NCI-H226 (cell line): ENCODE results near the gene AP3B1.
A peak's percentile ranks its signal among the peaks of the same experiment; 100 is the strongest.

Experiments
- DNase-seq: peaks from one replicate; pipeline ENCODE4 v3.0.0-alpha.2; 2015

Gene AP3B1

DNA sequence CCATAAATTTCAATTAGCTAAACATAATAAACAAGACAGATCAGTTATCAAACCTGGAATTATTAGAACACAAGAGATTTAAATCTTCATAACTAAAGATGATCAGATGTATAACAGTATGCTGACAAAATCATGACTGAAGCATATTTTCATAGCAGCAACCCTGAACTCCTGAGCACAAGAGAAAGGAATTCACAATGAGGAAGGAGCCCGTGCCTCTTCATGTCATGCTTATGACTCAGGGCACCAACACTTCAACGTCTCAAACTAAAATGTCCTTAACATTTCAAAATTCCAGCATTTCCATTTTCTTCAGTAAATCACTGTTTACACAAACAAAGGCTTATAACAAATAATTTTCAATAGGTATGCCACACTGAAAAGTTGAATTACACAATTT lies 6.7 kb downstream of the AP3B1 start:
- DNase-seq, result peak; percentile 69

- no peak for DNase-seq
These were observed 7.3 kb downstream of the AP3B1 start for GRCh38 chr5:78287169-78287568.

DNA sequence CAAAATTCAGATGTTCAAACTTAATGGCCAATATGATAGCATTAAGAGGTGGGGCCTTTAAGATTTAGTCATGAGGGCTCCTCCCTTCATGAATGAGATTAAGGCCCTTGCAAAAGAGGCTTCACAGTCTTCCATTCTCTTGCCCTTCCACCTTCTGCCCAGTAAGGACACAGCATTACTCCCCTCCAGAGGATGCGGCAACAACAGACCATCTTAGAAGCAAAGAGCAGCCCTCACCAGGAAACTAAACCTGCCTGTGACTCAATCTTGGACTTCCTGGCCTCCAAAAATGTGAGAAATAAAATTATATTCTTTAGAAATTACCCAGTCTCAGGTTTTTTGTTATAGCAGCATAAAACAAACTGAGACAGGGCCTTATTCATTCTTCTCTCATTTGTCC lies 8.2 kb downstream of the AP3B1 start:
- no peak for DNase-seq

DNA sequence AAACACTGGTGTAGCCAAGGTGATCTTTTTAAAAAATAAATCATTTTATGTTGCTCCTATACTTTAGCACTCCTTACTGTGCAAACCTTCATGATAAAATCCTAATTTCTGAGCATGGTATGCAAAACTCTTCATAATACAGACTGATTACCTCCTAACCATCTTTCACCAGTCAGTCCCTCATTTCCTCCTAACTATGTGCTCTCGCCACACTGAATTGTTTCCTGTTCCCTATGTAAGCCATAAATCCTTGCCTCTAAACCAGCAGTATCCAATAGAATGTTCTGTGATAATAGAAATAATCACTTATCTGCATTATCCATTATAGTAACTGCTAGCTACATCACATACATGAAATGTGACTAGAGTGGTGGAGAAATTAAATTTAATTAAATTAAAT lies 10.7 kb downstream of the AP3B1 start:
- no peak for DNase-seq

- no peak for DNase-seq
These were observed 11.4 kb downstream of the AP3B1 start for GRCh38 chr5:78283105-78283504.

GRCh38 chr5:78280261-78280660 lies 14.2 kb downstream of the AP3B1 start:
- no peak for DNase-seq

GRCh38 chr5:78279194-78279593 lies 15.3 kb downstream of the AP3B1 start:
- DNase-seq, result no peak

DNA sequence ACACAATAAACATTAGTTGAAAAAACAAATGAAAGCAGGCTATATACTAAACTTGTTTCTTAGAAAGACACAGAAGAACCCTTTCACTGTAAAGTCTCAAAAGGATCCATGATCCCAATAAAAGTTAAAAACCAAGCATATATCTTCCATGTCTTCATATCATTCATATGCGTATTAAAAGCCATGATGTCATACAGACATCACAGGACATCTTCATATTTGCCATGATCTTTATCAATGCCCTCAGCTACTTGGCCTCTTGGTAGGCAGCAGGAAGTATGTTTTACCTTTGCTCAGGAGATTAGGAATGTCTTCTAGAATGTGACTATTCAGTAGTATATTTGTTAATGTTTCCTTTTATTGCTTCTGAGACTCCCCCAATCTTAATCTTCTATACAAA lies 16.8 kb downstream of the AP3B1 start:
- no peak for DNase-seq

- DNase-seq, result peak; percentile 45
These were observed 18.4 kb downstream of the AP3B1 start for GRCh38 chr5:78275998-78276543.

- no peak for DNase-seq
These were observed 19.8 kb downstream of the AP3B1 start for GRCh38 chr5:78274540-78275197.

- DNase-seq, result no peak
These were observed 21.1 kb downstream of the AP3B1 start for GRCh38 chr5:78273436-78273835.

- DNase-seq, result no peak
These were observed 22.7 kb downstream of the AP3B1 start for GRCh38 chr5:78271766-78272165.

GRCh38 chr5:78269088-78269703 lies 25.3 kb downstream of the AP3B1 start:
- no peak for DNase-seq

- DNase-seq, result no peak
These were observed 26.1 kb downstream of the AP3B1 start for GRCh38 chr5:78268356-78268755.

- DNase-seq, result no peak
These were observed 29.3 kb downstream of the AP3B1 start for GRCh38 chr5:78265163-78265562.

- DNase-seq, result no peak
These were observed 29.9 kb downstream of the AP3B1 start for GRCh38 chr5:78264600-78264999.

DNA sequence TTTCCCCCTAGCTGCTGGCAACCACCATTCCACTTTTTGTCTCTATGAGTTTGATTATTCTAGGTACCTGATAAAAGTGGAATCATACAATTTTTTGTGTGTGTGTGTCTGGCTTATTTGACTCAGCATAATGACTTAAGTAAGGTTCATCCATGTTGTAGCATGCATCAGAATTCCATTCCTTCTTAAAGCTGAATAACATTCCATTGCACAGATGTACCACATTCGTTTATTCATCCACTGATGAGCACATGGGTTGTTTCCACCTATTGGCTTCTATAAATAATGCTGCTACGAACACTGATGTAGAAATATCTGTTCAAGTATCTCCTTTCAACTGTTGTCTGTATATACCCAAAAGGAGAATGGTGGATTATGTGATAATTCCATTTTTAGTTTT lies 33.7 kb downstream of the AP3B1 start:
- DNase-seq, result no peak

DNA sequence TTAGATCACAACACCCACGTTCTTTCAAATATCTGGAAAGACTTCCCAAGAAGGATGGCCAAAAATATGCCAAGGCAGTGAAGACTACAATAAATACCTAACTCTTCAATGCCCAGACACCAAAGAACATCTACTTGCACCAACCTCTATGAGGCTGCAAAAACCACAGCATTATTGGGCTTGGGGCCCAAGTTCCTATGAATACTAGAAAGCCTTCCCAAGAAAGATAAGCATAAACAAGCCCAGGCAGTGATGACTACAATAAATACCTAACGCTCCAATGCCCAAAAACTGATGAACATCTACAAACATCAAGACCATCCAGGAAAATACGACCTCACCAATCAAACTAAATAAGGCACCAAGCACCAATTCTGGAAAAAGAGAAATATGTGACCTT lies 41.3 kb downstream of the AP3B1 start:
- peak; percentile 46 for DNase-seq

- no peak for DNase-seq
These were observed 41.8 kb downstream of the AP3B1 start for GRCh38 chr5:78252715-78253114.

DNA sequence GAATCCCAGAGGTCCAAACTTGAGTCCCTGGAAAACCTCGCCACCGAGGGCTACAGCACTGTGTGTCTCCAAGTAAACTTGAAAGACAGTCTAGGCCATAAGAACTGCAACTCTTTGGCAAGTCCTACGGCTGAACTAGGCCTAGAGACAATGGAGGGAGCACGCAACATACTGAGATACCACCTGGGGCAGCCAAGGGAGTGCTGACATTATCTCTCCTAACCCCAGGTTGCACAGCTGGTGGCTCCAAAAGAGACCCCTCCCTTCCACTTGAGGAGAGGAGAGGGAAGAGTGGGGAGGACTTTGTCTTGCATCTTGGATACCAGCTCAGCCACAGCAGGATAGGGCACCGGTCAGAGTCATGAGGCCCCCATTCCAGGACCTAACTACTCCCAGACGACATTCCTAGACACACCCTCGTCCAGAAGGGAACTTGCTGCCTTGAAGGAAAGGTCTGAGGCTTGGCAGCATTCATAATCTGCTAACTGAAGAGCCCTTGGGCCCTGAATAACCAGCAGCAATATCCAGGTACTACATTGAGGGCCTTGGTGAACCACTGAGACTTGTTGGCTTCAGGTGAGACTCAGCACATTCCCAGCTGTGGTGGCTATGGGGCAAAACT lies 42.7 kb downstream of the AP3B1 start:
- DNase-seq, result no peak

- no peak for DNase-seq
These were observed 49.4 kb downstream of the AP3B1 start for GRCh38 chr5:78245136-78245535.

GRCh38 chr5:78243639-78244038 lies 50.9 kb downstream of the AP3B1 start:
- peak; percentile 89 for DNase-seq

DNA sequence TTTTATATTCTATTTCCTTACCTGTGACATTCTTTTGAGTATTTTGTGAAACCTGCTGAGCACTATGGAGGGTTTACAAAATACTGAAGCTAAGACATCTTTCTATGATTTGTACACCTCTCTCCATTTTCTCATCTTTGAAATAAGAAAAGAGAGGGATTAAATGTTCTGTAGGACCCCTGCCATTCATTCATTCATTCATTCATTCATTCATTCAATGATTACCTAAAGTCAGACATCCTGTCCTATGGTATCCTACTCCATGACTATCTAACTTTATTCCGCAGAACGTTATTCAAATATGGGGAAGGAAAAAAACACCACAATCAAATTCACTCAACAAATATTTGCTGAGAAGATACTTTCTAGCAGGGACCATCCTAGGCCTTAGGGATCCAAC lies 51.4 kb downstream of the AP3B1 start:
- DNase-seq, result no peak

DNA sequence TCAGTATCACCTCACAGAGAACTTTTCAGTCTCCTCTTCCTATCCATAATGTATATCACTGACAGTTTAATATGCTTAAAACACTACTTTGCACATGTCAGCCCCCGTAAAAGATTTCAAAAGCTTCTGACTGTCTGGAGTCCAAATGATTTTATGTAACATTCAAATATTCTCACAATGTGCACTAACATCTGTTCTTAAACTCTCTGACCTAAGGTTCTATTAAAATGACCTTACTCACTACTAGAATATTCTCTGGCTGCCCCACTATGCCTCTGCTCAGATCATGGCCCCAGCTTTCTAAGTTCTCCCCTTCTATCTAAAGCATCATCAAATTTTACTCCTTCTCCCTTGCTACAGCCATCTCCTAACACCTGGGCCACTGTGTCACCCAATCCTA lies 52.5 kb downstream of the AP3B1 start:
- DNase-seq, result no peak
